GM12878 (cell line): ENCODE measurements around the gene ANKRD42. TPM values are rescaled to one million over a fixed set of nuclear protein-coding genes. Genes with fewer than 3 reads are reported as not detected.

Source experiments
- ATAC-seq: fragments of 200-7000 bp; cut with Tn5 transposase; 3 replicates; pipeline ENCODE4 v1.9.1; 2020; ENCODE audit warnings: mild to moderate bottlenecking, moderate library complexity
- BruUV-seq: library from RNA; stranded (reverse); fragments of 400-500 nt; replicated peaks from 2 replicates; lab custom pipeline; 2021; lab: Mats Ljungman, UMichigan
- CTCF ChIA-PET: fragments of 300-600 bp; sonication (Branson Sonifier 250); formaldehyde crosslinking; extraction: SDS; loops from one replicate; lab custom pipeline; 2021; ENCODE audit warnings: inconsistent platforms; lab: Yijun Ruan, JAX
- POLR2A ChIA-PET: fragments of 350-600 bp; formaldehyde crosslinking; extraction: SDS; loops from one replicate; lab custom pipeline; 2021; ENCODE audit warnings: inconsistent platforms; lab: Charles Lee
- RAD21 ChIA-PET: fragments of 300-600 bp; sonication (Branson Sonifier 250); formaldehyde crosslinking; loops from one replicate; lab custom pipeline; 2023; ENCODE audit warnings: antibody characterized with exemption; ENCODE audit not compliant: unreplicated experiment; lab: Charles Lee
- SMC1A ChIA-PET: fragments of 300-600 bp; sonication (Branson Sonifier 250); formaldehyde crosslinking; loops from one replicate; lab custom pipeline; 2023; ENCODE audit not compliant: unreplicated experiment, uncharacterized antibody; lab: Charles Lee
- DNase-seq: peaks from one replicate; pipeline ENCODE4 v3.0.0-alpha.2; 2011; ENCODE audit warnings: low read depth, low spot score
- FAIRE-seq: peaks from 3 replicates; lab custom pipeline; 2011; peaks lifted over from hg19 to GRCh38; lab: Jason Lieb, UNC
- H2AFZ ChIP-seq: 2 replicates; pipeline ENCODE4 v1.6.0; 2011; ENCODE audit warnings: low read depth, low read length, control low read depth; ENCODE audit not compliant: control insufficient read depth
- H3K27ac ChIP-seq: 2 replicates; pipeline ENCODE4 v1.5.1; 2011; ENCODE audit warnings: control low read depth; ENCODE audit not compliant: control insufficient read depth, insufficient read depth
- H3K27me3 ChIP-seq, 2 experiments: replicated peaks in 1 of 2; 2 replicates each; pipeline versions ENCODE4 v1.6.0 to v1.6.1; 2011; ENCODE audit warnings: low read length in 1 of 2; ENCODE audit not compliant: control insufficient read depth in 2 of 2, insufficient read depth in 2 of 2
- H3K36me3 ChIP-seq, 2 experiments: 2 replicates each; pipeline ENCODE4 v1.5.1; 2011; ENCODE audit warnings: low read length in 1 of 2; ENCODE audit not compliant: control insufficient read depth in 2 of 2, insufficient read depth in 2 of 2
- H3K4me1 ChIP-seq: 2 replicates; pipeline ENCODE4 v1.6.1; 2011; ENCODE audit warnings: mild to moderate bottlenecking, low read length, moderate library complexity, mixed read lengths; ENCODE audit not compliant: control insufficient read depth, insufficient read depth
- H3K4me2 ChIP-seq: 2 replicates; pipeline ENCODE4 v1.6.0; 2011; ENCODE audit warnings: control low read depth; ENCODE audit not compliant: control insufficient read depth, insufficient read depth
- H3K4me3 ChIP-seq: fragments of 200-600 bp; sonication (generic); 2 replicates; pipeline ENCODE4 v1.5.1; 2016
- H3K79me2 ChIP-seq: 2 replicates; pipeline ENCODE4 v1.6.0; 2011; ENCODE audit warnings: low read length; ENCODE audit not compliant: control insufficient read depth, insufficient read depth
- H3K9ac ChIP-seq: 2 replicates; pipeline ENCODE4 v1.8.0; 2011; ENCODE audit warnings: low read length, control low read depth, mixed read lengths; ENCODE audit not compliant: control insufficient read depth, insufficient read depth
- H3K9me3 ChIP-seq: replicated peaks from 3 replicates; pipeline ENCODE4 v1.5.1; 2011; ENCODE audit warnings: mild to moderate bottlenecking, low read length; ENCODE audit not compliant: control insufficient read depth, insufficient read depth
- H4K20me1 ChIP-seq: 2 replicates; pipeline ENCODE4 v1.6.0; 2011; ENCODE audit not compliant: control insufficient read depth, insufficient read depth
- ELK1 ChIP-seq: IDR thresholded peaks from 2 replicates; pipeline ENCODE4 v1.6.1; 2012; ENCODE audit warnings: low read depth, low read length, improper control_type of control experiment
- EP300 ChIP-seq, 2 experiments: fragments of 150-350 bp in 1 of 2; IDR thresholded peaks; 2 replicates each; pipeline ENCODE4 v1.6.1; 2011 to 2012; ENCODE audit warnings: low read depth in 2 of 2, low read length in 2 of 2, borderline replicate concordance in 1 of 2, improper control_type of control experiment in 1 of 2, inconsistent platforms in 1 of 2; ENCODE audit not compliant: control insufficient read depth in 1 of 2
- ESRRA ChIP-seq: IDR thresholded peaks from 2 replicates; pipeline ENCODE4 v1.6.1; 2012; ENCODE audit warnings: mild to moderate bottlenecking, low read length, improper control_type of control experiment
- EZH2 ChIP-seq: IDR thresholded peaks from 2 replicates; pipeline ENCODE4 v1.6.1; 2012; ENCODE audit warnings: low read depth, mild to moderate bottlenecking, control low read depth, inconsistent platforms, low read length, borderline replicate concordance; ENCODE audit not compliant: control insufficient read depth
- MEF2B ChIP-seq: fragments of 450-650 bp; IDR thresholded peaks from 2 replicates; pipeline ENCODE4 v1.6.1; 2018; ENCODE audit warnings: mild to moderate bottlenecking, moderate library complexity; ENCODE audit not compliant: partially characterized antibody, poor library complexity, severe bottlenecking
- NFYA ChIP-seq: IDR thresholded peaks from 2 replicates; pipeline ENCODE4 v1.6.1; 2011; ENCODE audit warnings: low read depth, mild to moderate bottlenecking, low read length, improper control_type of control experiment, borderline replicate concordance
- TAF1 ChIP-seq: IDR thresholded peaks from 2 replicates; pipeline ENCODE4 v1.6.1; 2011; ENCODE audit warnings: mild to moderate bottlenecking, low read depth, low read length, borderline replicate concordance
- TCF3 ChIP-seq: IDR thresholded peaks from 2 replicates; pipeline ENCODE4 v1.6.1; 2012; ENCODE audit warnings: low read depth, mild to moderate bottlenecking, low read length, borderline replicate concordance; ENCODE audit not compliant: insufficient read depth
- WRNIP1 ChIP-seq: IDR thresholded peaks from 2 replicates; pipeline ENCODE4 v1.6.1; 2011; ENCODE audit warnings: low read depth, low read length, improper control_type of control experiment, borderline replicate concordance
- ZNF207 ChIP-seq: fragments of 450-650 bp; IDR thresholded peaks from 2 replicates; pipeline ENCODE4 v1.6.1; 2014; ENCODE audit warnings: antibody characterized with exemption, mild to moderate bottlenecking, borderline replicate concordance
- ZNF217 ChIP-seq: fragments of 450-650 bp; IDR thresholded peaks from 2 replicates; pipeline ENCODE4 v1.6.1; 2017; ENCODE audit warnings: antibody characterized with exemption, mild to moderate bottlenecking
- ZNF384 ChIP-seq: IDR thresholded peaks from 2 replicates; pipeline ENCODE4 v1.6.1; 2012; ENCODE audit warnings: low read depth, mild to moderate bottlenecking, low read length, improper control_type of control experiment, borderline replicate concordance
- WGBS: methylation state at CpG from one replicate; pipeline ENCODE4 v1.1.6; 2016; ENCODE audit warnings: low lambda C conversion rate; ENCODE audit not compliant: insufficient replicate concordance, insufficient coverage; ENCODE audit errors: missing lambda C conversion rate; 5-methylcytosine and 5-hydroxymethylcytosine counted together
- in situ Hi-C: fragments of 300-500 bp; cut with MboI; formaldehyde crosslinking; loops from 9 replicates; pipeline ENCODE4 v1.14.3; 2018; ENCODE audit warnings: mixed read lengths
- intact Hi-C: fragments of 100-400 bp; cut with micrococcal nuclease; formaldehyde crosslinking; loops from one replicate; pipeline ENCODE4 v1.14.2; 2022; ENCODE audit not compliant: unreplicated experiment
- polyA plus RNA-seq, 11 experiments: library from polyadenylated mRNA; depleted of rRNA in 4 of 11; unstranded in 6 of 11; stranded (reverse) in 5 of 11; fragments of >200 nt; fragmentation: Nextera tagmentation in 4 of 11; fragmentation: Illumina TruSeq in 1 of 11; extraction: Ambion mirVana in 4 of 11; extraction: Trizol in 1 of 11; gene quantifications; 1 replicate in 1 of 11; 2 replicates in 10 of 11; pipeline versions ENCODE4 v1.2.1 to v1.2.3, GENCODE V29; 2011 to 2016; ENCODE audit warnings: inconsistent platforms in 2 of 11, missing spikeins in 2 of 11, low read depth in 1 of 11
- total RNA-seq, 4 experiments: library from RNA; depleted of rRNA in 3 of 4; stranded (reverse); fragments of >200 nt in 3 of 4; fragmentation: Illumina TruSeq in 1 of 4; extraction: Trizol in 1 of 4; gene quantifications; 2 replicates each; pipeline versions ENCODE4 v1.2.1 to v1.2.3, GENCODE V29; 2013 to 2021

Gene ANKRD42
- total and polyA plus RNA-seq, 10 of the 15 experiments (the other 5 are each of a cell fraction or from before 2014, with no cell fraction given): 0.68 to 3.2 (median 2.0) TPM

GRCh38 chr11:83275888-83276641, 82.6 kb downstream of the ANKRD42 start:
- intact Hi-C loops: no loop called here
- no peaks in the 10 kb centered on the region for H3K27me3 ChIP-seq
- H3K27ac ChIP-seq: no peak overlapping the region
- DNase-seq: no peak
- TF ChIP-seq ELK1: no peak
- no peak for TF ChIP-seq NFYA
- TF ChIP-seq ZNF384: no peak
- no peak for TF ChIP-seq MEF2B
- TF ChIP-seq TAF1: no peak
- TF ChIP-seq EZH2: no peak
- TF ChIP-seq TCF3: no peak
- TF ChIP-seq WRNIP1: no peak
- TF ChIP-seq ESRRA: no peak
- no peak for TF ChIP-seq ZNF207
- TF ChIP-seq ZNF217: no peak
- TF ChIP-seq EP300 (IDR thresholded peaks at IDR 0.05; ENCODE audit: borderline replicate concordance in 1 of 2, control insufficient read depth in 1 of 2, low read depth in 2 of 2, low read length in 2 of 2): no peak
- TF ChIP-seq, all 136 proteins: peak for 0
- Histone ChIP-seq H3K79me2 (no peaks in the 10 kb centered on the region), H3K4me1 (no peaks in the 10 kb centered on the region), H3K4me3 (no peak overlapping the region), H3K9ac (no peak overlapping the region), H2AFZ (no peak overlapping the region), H3K4me2 (no peak overlapping the region), H4K20me1 (no peaks in the 10 kb centered on the region), H3K9me3 (no peaks in the 10 kb centered on the region; the same call in 2 of the 3 replicates), H3K36me3 (peaks cover 0 to 25% of the 10 kb centered on the region in 2 experiments; a peak in 3 of 4 replicates)
- FAIRE-seq: no peak
- in situ Hi-C loops: no loop called here
- CTCF ChIA-PET: interaction anchor here (0.6 to 3.4 kb wide), 10 partner anchors 12 to 540 kb away, joined by 3 to 14 read pairs (median 3); no protein-coding TSS in a partner anchor
- 86% methylated on average over 8 of the region's 8 CpGs for WGBS
- POLR2A ChIA-PET: interaction anchor here (1.5 kb wide), 1 partner anchor 10 kb away, joined by 5 read pairs; the partner anchor contains the start of gene CCDC90B
- BruUV-seq: no TSS peak
- no peak for ATAC-seq
- SMC1A ChIA-PET: interaction anchor here (1.0 to 1.2 kb wide), 3 partner anchors 14 to 26 kb away, joined by 3 to 4 read pairs (median 3); no protein-coding TSS in a partner anchor
- RAD21 ChIA-PET: interaction anchor here (0.9 to 1.7 kb wide), 3 partner anchors 10 to 26 kb away, joined by 3 to 4 read pairs (median 4); partner anchors contain the start of gene CCDC90B
